Colonic mucosa (tissue), 4 donors: ENCODE results near the gene CRYBB2. TPM values are rescaled to one million over a fixed set of nuclear protein-coding genes. Genes with fewer than 3 reads are reported as not detected.

ENCODE experiments used
- DNase-seq: peaks from one replicate; pipeline ENCODE4 v3.0.0-alpha.2; 2020
- H3K27ac ChIP-seq: fragments of 200-600 bp; one replicate; pipeline ENCODE4 v1.8.0; 2021
- H3K27me3 ChIP-seq: fragments of 200-600 bp; one replicate; pipeline ENCODE4 v1.8.0; 2021
- H3K36me3 ChIP-seq: fragments of 200-600 bp; one replicate; pipeline ENCODE4 v1.8.0; 2021
- H3K4me1 ChIP-seq: fragments of 200-600 bp; one replicate; pipeline ENCODE4 v1.8.0; 2021; ENCODE audit warnings: mild to moderate bottlenecking
- H3K4me3 ChIP-seq: fragments of 200-600 bp; one replicate; pipeline ENCODE4 v1.8.0; 2021
- H3K9ac ChIP-seq, 2 donors: one replicate each; pipeline ENCODE4 v1.7.0; 2013; ENCODE audit warnings: control low read depth in 2 of 2, low read depth in 2 of 2, low read length in 2 of 2
- H3K9me3 ChIP-seq: fragments of 200-600 bp; one replicate; pipeline ENCODE4 v1.8.0; 2021
- intact Hi-C: fragments of 100-400 bp; cut with DNase I; formaldehyde crosslinking; loops from one replicate; pipeline ENCODE4 v1.14.1; 2022
- total RNA-seq, 2 donors: library from RNA; stranded (reverse); fragmentation: NEBNext Ultra II Directional in 1 of 2; extraction: Animal tissue kit (Norgen Biotek cat#: 25700) in 1 of 2; gene quantifications; one replicate each; pipeline ENCODE4 v1.2.1, GENCODE V29; 2021
- TF ChIP-seq, protein P1 (sequence below): fragments of 200-600 bp; IDR thresholded peaks from one replicate; pipeline ENCODE4 v1.8.0; 2022; ENCODE audit warnings: antibody characterized with exemption, mild to moderate bottlenecking
- donor health status: healthy.
- donor health status: DM: no; HTN: no; CAD: no.
- donor health status: DM: no; HTN: no; CAD: no.

The CRYBB2 gene
- total RNA-seq, 2 donors from 2014 or later, result not detected

DNA sequence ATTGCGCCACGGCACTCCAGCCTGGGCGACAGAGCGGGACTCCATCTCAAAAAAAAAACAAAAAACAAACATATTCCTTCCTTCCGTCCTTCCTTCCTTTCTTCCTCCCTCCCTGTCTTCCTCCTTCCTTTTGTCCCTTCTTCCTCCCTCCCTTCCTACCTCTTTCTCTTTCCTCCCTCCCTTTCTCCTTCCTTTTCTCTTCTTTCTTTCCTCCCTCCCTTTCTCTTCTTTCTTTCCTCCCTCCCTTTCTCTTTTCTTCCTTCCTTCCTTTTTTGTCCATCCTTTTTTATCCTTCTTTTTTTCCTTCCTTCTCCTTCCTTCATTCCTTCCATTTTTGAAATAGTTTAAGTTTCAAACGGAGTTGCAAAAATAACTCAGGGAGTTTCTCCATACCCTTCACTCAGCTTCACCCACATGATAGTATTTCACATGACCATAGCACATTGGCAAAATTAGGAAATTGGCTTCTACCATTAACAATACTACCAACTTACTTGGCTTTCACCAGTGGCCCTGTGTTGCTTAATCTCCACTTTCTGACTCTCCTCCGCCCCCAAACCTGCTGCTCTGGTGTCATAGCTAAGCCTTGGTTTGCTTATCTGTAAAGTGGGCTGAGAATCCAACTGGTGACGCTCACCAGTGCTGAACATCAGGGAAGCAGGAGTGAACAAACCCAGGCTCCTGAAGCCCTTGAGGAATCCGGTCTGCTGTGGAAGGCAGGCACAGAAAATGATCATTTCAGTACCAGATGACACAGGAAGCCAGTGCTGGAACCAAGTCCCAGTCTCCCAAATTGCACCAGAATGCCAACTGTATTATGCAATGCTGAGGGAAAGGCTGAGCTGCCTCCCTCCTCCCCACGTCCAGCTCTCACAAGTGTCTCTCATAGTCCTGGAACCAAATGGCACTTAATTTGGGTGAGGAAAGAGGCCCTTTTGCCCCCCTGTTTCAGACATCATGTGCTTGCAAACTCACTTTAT, 37.0 kb upstream of the CRYBB2 start:
- H3K9me3 ChIP-seq, result no peaks in the 10 kb centered on the region
- H3K27ac ChIP-seq, result no peak overlapping the region

DNA sequence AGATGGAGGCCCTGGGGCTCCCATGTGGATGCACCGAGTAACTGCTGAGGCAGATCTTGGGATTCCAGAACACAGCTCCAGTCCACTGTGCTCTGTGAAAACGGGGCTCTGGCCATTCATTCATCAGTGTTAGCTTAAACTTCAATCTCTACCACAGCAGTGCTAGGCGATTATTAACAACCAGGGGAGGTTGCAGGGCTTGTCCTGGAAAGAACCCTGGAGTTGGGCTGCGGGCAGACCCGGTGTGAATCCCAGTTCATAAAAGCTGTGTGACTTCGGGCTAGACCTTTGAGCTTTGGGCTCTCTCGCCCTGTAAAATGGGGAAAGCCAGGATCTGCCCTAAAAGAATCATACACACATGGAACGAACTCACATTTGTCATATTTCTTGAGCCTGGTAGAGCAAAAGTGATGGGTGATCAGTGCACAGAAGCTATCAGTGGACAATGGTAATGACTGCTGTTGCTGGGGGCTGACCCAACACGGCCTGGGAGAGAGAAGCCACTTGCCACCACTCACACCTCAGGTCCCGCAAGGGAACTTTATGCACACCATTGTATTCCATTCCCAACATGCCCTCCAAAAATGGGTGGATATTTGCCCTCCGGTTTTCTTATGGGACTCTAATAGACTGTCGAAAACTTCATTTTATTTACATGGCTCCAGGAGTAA, 35.4 kb upstream of the CRYBB2 start:
- Histone ChIP-seq H3K27ac (no peak overlapping the region), H3K4me1 (no peaks in the 10 kb centered on the region), H3K36me3 (peaks cover 8% of the 10 kb centered on the region), H3K4me3 (no peak overlapping the region), H3K27me3 (no peaks in the 10 kb centered on the region), H3K9ac (no peak overlapping the region), H3K9me3 (no peaks in the 10 kb centered on the region)
- TF ChIP-seq, protein P1, sequence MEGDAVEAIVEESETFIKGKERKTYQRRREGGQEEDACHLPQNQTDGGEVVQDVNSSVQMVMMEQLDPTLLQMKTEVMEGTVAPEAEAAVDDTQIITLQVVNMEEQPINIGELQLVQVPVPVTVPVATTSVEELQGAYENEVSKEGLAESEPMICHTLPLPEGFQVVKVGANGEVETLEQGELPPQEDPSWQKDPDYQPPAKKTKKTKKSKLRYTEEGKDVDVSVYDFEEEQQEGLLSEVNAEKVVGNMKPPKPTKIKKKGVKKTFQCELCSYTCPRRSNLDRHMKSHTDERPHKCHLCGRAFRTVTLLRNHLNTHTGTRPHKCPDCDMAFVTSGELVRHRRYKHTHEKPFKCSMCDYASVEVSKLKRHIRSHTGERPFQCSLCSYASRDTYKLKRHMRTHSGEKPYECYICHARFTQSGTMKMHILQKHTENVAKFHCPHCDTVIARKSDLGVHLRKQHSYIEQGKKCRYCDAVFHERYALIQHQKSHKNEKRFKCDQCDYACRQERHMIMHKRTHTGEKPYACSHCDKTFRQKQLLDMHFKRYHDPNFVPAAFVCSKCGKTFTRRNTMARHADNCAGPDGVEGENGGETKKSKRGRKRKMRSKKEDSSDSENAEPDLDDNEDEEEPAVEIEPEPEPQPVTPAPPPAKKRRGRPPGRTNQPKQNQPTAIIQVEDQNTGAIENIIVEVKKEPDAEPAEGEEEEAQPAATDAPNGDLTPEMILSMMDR, result no peak
- no peak for DNase-seq
- intact Hi-C loops, result no loop called here

More for the DNA sequence above, 37.0 kb upstream of the CRYBB2 start:
- intact Hi-C loops, result no loop called here
- no peak for DNase-seq
- Histone ChIP-seq H3K36me3 (peaks cover 8% of the 10 kb centered on the region), H3K27me3 (no peaks in the 10 kb centered on the region), H3K4me1 (no peaks in the 10 kb centered on the region), H3K4me3 (no peak overlapping the region), H3K9ac (no peak overlapping the region)
- TF ChIP-seq, protein P1, result no peak

DNA sequence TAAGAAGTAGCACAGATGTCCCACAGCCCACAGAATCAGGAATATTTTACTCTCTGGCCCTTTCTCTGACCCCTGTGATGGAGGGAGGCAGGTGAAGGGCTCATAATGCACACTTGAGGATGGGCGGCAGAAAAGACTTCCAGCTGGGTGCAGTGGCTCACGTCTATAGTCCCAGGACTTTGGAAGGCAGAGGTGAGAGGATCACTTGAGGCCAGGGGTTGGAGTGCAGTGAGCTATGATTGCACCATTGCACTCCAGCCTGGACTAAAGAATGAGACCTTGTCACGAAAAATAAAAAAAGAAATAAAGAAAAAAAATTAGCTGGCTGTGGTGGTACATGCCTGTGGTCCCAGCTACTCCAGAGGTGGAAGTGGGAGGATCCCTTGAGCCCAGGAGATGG, 33.3 kb upstream of the CRYBB2 start:
- no peak overlapping the region for H3K9ac ChIP-seq
- no peak overlapping the region for H3K27ac ChIP-seq
- TF ChIP-seq, protein P1, result no peak
- H3K27me3 ChIP-seq, result no peaks in the 10 kb centered on the region
- H3K9me3 ChIP-seq, result no peaks in the 10 kb centered on the region
- H3K4me1 ChIP-seq, result no peaks in the 10 kb centered on the region
- H3K36me3 ChIP-seq, result peaks cover 8% of the 10 kb centered on the region
- no peak overlapping the region for H3K4me3 ChIP-seq
- intact Hi-C loops, result no loop called here
- DNase-seq, result no peak

DNA sequence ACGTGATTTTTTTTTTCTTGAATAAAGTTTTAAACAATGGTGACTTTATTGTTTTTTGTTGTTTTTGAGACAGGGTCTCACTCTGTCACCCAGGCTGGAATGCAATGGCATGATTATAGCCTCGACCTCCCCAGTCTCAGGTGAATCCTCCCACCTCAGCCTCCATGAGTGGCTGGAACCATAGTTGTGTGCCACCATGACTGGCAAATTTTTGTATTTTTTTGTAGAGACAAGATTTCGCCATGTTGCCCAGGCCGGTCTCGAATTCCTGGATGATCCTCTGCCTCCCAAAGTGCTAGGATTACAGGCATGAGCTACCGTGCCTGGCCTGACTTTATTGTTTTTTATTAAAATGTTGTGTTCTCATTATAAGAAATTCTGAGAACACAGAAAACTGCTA, 32.0 kb upstream of the CRYBB2 start:
- Histone ChIP-seq H3K4me1 (no peaks in the 10 kb centered on the region), H3K36me3 (peaks cover 8% of the 10 kb centered on the region), H3K27ac (no peak overlapping the region), H3K27me3 (no peaks in the 10 kb centered on the region), H3K4me3 (no peak overlapping the region), H3K9me3 (no peaks in the 10 kb centered on the region), H3K9ac (no peak overlapping the region)
- TF ChIP-seq, protein P1, result no peak
- no peak for DNase-seq
- intact Hi-C loops, result no loop called here

DNA sequence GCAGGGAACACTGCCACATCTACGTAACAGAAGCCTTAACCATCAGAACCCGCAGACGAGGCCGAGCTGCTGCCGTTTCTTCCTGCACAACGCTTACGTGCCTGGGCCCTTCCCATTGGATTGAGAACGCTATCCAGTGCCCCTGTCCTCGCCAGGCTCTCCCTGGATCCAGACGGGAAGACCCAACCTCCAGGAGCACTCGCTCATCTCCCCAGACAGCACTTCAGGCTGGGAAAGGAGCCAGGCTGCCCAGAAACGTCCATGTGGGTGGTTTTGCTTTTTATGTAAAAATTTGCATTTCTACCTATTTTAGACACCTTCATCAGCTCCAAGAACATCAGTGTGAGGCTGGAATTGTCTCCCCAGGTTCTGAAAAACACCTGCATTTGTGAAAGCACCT, 27.0 kb upstream of the CRYBB2 start:
- Histone ChIP-seq H3K9ac (no peak overlapping the region), H3K36me3 (no peaks in the 10 kb centered on the region), H3K27me3 (no peaks in the 10 kb centered on the region), H3K27ac (no peak overlapping the region), H3K4me3 (no peak overlapping the region), H3K9me3 (no peaks in the 10 kb centered on the region), H3K4me1 (no peaks in the 10 kb centered on the region)
- DNase-seq, result no peak
- intact Hi-C loops, result no loop called here
- TF ChIP-seq, protein P1, result no peak
